ENCODE results near the gene ZMIZ1.

ZMIZ1 gene

GRCh38 chr10:79026806-79027146 is 42.0 kb upstream of the ZMIZ1 start:
- Histone ChIP-seq H3K4me3 (ENCODE audit: low read length, poor library complexity, severe bottlenecking) (no peak overlapping the region), H3K79me2 (ENCODE audit: insufficient read depth, low read length) (no peaks in the 10 kb centered on the region), H3K27me3 (ENCODE audit: insufficient read depth, low read length, poor library complexity, severe bottlenecking) (no peaks in the 10 kb centered on the region), H3K9me2 (replicated peaks; ENCODE audit: low read depth, low read length) (no peaks in the 10 kb centered on the region), H3K9ac (ENCODE audit: low read depth, low read length, poor library complexity, severe bottlenecking) (no peak overlapping the region), H3K4me1 (ENCODE audit: insufficient read depth, low read length, poor library complexity, severe bottlenecking) (peaks cover 22% of the 10 kb centered on the region), H3F3A (ENCODE audit: low read depth) (no peaks in the 10 kb centered on the region), H3K4me2 (ENCODE audit: low read depth, low read length, poor library complexity, severe bottlenecking) (no peak overlapping the region), H4K20me1 (ENCODE audit: insufficient read depth, low read length, poor library complexity, severe bottlenecking) (no peaks in the 10 kb centered on the region), H2AFZ (ENCODE audit: low read length) (no peak overlapping the region), H3K36me3 (ENCODE audit: insufficient read depth, low read length) (no peaks in the 10 kb centered on the region), H3K9me3 (ENCODE audit: insufficient read depth, low read depth, low read length) (no peaks in the 10 kb centered on the region)
- TF ChIP-seq EZH2phosphoT487 (IDR thresholded peaks at IDR 0.05; ENCODE audit: borderline replicate concordance) (no peak), CTCF (conservative IDR thresholded peaks at IDR 0.05; ENCODE audit: low read length) (no peak)

GRCh38 chr10:79027147-79028055 is 41.4 kb upstream of the ZMIZ1 start:
- H3F3A ChIP-seq (ENCODE audit: low read depth), result no peaks in the 10 kb centered on the region
- TF ChIP-seq EZH2phosphoT487 (IDR thresholded peaks at IDR 0.05; ENCODE audit: borderline replicate concordance), result no peak
- TF ChIP-seq CTCF (conservative IDR thresholded peaks at IDR 0.05; ENCODE audit: low read length), result no peak
- peaks cover 22% of the 10 kb centered on the region for H3K4me1 ChIP-seq (ENCODE audit: insufficient read depth, low read length, poor library complexity, severe bottlenecking)
- no peaks in the 10 kb centered on the region for H3K9me2 ChIP-seq (replicated peaks; ENCODE audit: low read depth, low read length)
- no peaks in the 10 kb centered on the region for H3K27me3 ChIP-seq (ENCODE audit: insufficient read depth, low read length, poor library complexity, severe bottlenecking)
- no peaks in the 10 kb centered on the region for H4K20me1 ChIP-seq (ENCODE audit: insufficient read depth, low read length, poor library complexity, severe bottlenecking)
- H3K9me3 ChIP-seq (ENCODE audit: insufficient read depth, low read depth, low read length), result no peaks in the 10 kb centered on the region
- H3K9ac ChIP-seq (ENCODE audit: low read depth, low read length, poor library complexity, severe bottlenecking), result peak overlapping the region; percentile 30
- H3K36me3 ChIP-seq (ENCODE audit: insufficient read depth, low read length), result no peaks in the 10 kb centered on the region
- H3K4me2 ChIP-seq (ENCODE audit: low read depth, low read length, poor library complexity, severe bottlenecking), result peak overlapping the region; percentile 36
- H2AFZ ChIP-seq (ENCODE audit: low read length), result peak overlapping the region; percentile 28
- H3K4me3 ChIP-seq (ENCODE audit: low read length, poor library complexity, severe bottlenecking), result no peak overlapping the region
- no peaks in the 10 kb centered on the region for H3K79me2 ChIP-seq (ENCODE audit: insufficient read depth, low read length)

- no peak for TF ChIP-seq CTCF (conservative IDR thresholded peaks at IDR 0.05; ENCODE audit: low read length)
- TF ChIP-seq EZH2phosphoT487 (IDR thresholded peaks at IDR 0.05; ENCODE audit: borderline replicate concordance), result no peak
- peak overlapping the region; percentile 36 for H3K4me2 ChIP-seq (ENCODE audit: low read depth, low read length, poor library complexity, severe bottlenecking)
- peak overlapping the region; percentile 30 for H3K9ac ChIP-seq (ENCODE audit: low read depth, low read length, poor library complexity, severe bottlenecking)
Observed at GRCh38 chr10:79028056-79028430, 40.7 kb upstream of the ZMIZ1 start.

More at GRCh38 chr10:79028056-79028430, 40.7 kb upstream of the ZMIZ1 start:
- H3K9me2 ChIP-seq (replicated peaks; ENCODE audit: low read depth, low read length), result no peaks in the 10 kb centered on the region
- H3F3A ChIP-seq (ENCODE audit: low read depth), result no peaks in the 10 kb centered on the region
- H3K4me3 ChIP-seq (ENCODE audit: low read length, poor library complexity, severe bottlenecking), result no peak overlapping the region
- H3K9me3 ChIP-seq (ENCODE audit: insufficient read depth, low read depth, low read length), result no peaks in the 10 kb centered on the region
- no peaks in the 10 kb centered on the region for H3K27me3 ChIP-seq (ENCODE audit: insufficient read depth, low read length, poor library complexity, severe bottlenecking)
- peaks cover 22% of the 10 kb centered on the region for H3K4me1 ChIP-seq (ENCODE audit: insufficient read depth, low read length, poor library complexity, severe bottlenecking)
- H3K79me2 ChIP-seq (ENCODE audit: insufficient read depth, low read length), result no peaks in the 10 kb centered on the region
- H2AFZ ChIP-seq (ENCODE audit: low read length), result peak overlapping the region; percentile 28; the same call in 1 of the 2 replicates
- H4K20me1 ChIP-seq (ENCODE audit: insufficient read depth, low read length, poor library complexity, severe bottlenecking), result no peaks in the 10 kb centered on the region
- no peaks in the 10 kb centered on the region for H3K36me3 ChIP-seq (ENCODE audit: insufficient read depth, low read length)

All from Loucy (cell line).